WI38 (cell line): ENCODE results near the gene ARL13B.
"Not testable (repeated sequence)": the region's sequence is repeated elsewhere in the genome, so short reads cannot be mapped to it uniquely, and the experiment has no call there.

ENCODE experiments used
- H3K4me3 ChIP-seq: 2 replicates; pipeline ENCODE4 v1.5.1; 2011; ENCODE audit warnings: low read depth, mild to moderate bottlenecking, control low read depth, low read length
- TF ChIP-seq, protein P1 (sequence below): IDR thresholded peaks from 2 replicates; pipeline ENCODE4 v1.5.1; 2012; ENCODE audit warnings: low read depth, mild to moderate bottlenecking, control low read depth, low read length

ARL13B gene

DNA sequence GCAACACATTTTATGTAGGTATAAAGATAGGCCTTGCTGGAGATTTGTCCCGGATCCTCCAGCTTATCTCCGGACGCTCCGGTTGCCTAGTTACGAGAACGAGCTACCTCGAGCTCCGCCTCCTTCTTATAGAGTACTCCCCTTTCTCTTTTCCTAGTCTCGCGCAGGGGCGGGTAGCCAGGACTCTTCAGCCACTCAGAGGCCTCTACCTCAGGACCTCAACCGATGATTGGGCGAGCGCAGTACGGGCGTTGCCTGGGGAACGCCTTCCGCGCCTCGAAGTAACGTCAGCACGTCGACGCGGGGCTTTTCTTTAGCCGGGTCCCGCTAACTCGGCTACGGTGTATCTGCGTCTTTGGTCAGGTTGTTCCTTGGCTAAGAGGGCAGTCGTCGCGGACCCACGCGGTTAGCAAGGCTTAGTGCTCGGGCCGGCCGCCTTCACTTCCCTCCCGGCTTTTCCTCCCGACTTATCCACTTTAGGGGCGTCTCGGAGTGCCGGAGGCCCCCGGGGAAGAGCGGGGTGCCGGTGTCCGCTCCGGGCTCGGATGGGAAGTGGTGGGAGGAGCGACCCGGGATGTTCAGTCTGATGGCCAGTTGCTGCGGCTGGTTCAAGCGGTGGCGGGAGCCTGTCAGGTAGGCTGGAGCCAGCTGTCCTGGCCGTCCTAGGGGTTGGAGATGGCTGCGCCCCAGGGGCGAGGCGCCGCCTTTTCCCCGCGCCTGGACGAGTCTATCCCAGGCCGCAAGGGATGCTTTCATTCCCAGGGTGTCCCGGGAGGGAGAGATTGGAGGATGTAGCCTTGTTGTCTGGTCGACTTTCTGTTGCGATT is at the start of gene ARL13B:
TSS of gene ARL13B (plus strand) at position 306 of the 827 bp plus-strand sequence. CDS start at position 575, 269 bp downstream.
- H3K4me3 ChIP-seq: peak within 1 kb of the TSS; percentile 85
- TF ChIP-seq, protein P1, sequence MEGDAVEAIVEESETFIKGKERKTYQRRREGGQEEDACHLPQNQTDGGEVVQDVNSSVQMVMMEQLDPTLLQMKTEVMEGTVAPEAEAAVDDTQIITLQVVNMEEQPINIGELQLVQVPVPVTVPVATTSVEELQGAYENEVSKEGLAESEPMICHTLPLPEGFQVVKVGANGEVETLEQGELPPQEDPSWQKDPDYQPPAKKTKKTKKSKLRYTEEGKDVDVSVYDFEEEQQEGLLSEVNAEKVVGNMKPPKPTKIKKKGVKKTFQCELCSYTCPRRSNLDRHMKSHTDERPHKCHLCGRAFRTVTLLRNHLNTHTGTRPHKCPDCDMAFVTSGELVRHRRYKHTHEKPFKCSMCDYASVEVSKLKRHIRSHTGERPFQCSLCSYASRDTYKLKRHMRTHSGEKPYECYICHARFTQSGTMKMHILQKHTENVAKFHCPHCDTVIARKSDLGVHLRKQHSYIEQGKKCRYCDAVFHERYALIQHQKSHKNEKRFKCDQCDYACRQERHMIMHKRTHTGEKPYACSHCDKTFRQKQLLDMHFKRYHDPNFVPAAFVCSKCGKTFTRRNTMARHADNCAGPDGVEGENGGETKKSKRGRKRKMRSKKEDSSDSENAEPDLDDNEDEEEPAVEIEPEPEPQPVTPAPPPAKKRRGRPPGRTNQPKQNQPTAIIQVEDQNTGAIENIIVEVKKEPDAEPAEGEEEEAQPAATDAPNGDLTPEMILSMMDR: no peak

DNA sequence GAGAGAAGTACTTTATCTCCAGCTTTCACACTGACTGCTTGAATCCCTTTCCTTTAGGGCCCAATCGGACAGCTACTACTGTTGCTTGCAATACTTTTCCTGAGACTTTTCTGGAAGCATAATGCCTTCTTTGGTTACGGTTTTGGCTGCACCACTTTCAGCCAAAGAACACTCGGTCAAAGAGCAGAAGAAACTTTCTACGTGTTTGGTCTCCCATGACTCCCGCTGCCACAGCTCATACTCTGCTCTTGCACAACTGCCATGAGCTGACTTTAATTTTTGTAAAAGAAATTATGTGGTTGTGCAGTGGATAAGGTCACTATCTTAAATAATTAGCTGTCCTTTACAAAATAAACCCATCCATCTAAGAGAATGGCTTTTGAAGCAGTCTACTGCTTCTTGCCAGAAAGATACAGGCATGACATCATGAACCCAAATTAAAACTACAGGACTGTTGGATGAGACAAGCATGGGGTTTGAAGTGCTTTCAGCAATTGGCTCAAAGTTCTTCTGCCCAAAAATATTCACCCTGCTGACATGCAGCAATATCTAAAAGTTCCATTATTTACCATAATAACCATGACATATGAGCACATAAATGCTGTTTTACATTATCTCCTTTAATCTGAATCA is 48.2 kb upstream of the ARL13B start:
- no peak overlapping the region for H3K4me3 ChIP-seq
- TF ChIP-seq, protein P1: no peak

DNA sequence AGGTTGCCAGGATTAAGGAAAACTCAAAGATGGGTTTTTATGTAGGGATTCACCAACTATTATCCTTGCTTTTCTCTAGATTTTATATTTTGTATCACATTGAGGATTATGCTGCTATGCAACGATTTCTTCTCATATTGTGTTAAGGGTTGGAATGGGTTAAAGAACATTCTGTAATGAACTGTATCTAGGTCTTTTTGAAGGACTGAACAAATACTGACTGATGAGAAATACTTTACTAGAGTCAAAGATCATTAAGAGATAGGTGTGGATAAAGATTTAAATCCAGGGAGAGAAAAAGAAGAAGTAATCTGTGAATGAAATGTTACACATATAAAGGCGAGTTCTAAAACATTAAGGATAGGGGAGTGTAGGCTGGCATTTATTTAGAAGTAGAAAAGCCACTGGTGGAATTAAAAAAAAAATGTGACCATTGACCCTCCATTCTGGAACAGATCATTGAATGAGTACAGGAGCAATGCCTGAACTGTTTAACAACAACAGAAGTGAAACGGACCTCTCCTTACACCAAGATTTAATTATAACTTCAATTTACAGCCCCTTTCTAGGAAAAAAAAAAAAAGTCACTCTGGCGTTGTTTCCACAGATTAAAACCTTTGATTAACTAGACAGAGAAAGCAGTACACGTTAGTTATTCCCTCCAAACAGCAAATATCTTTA is 45.4 kb upstream of the ARL13B start:
- TF ChIP-seq, protein P1: no peak

DNA sequence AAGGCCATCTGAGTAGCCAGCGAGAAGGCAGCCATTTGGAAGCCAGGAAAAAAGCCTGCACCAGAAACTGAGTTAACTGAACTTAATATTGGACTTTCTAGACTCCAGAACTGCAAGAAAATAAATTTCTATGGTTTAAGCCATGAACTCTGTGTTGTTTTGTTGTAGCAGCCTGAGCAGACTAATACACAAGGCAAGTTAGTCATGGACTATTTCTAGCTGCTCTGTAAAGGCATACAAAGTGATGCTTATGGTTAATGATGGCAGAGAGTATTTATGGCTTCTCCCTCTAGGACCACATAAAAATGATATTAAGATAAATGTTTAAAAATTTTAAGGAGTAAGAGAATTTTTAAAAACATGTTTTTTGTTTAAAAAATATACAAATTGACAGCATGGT is 43.4 kb upstream of the ARL13B start:
- H3K4me3 ChIP-seq: no peak overlapping the region
- TF ChIP-seq, protein P1: no peak

More for the DNA sequence above, 45.4 kb upstream of the ARL13B start:
- no peak overlapping the region for H3K4me3 ChIP-seq

DNA sequence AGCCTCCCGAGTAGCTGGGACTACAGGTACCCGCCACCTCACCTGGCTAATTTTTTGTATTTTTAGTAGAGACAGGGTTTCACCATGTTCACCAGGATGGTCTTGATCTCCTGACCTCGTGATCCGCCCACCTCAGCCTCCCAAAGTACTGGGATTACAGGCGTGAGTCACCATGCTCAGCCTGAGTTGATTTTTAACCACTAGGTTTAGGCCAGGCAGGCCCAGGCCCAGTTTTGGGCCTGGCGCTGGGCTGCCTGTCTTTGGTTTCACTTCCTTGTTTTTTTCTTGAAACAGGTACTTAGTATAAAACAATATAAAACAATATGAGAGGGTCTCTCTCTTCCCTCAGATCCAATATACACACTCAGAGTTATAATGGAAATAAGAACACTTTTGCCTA is 42.5 kb upstream of the ARL13B start:
- not testable (repeated sequence) for H3K4me3 ChIP-seq

DNA sequence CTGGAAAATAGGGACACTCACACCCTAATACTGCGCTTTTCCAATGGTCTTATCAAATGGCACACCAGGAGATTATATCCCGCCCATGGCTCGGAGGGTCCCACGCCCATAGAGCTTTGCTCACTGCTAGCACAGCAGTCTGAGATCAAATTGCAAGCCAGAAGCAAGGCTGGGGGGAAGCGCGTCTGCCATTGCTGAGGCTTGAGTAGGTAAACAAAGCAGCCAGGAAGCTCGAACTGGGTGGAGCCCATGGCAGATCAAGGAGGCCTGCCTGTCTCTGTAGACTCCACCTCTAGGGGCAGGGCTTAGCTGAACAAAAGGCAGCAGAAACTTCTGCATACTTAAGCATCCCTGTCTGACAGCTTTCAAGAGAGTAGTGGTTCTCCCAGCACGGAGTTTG is 30.0 kb upstream of the ARL13B start:
- H3K4me3 ChIP-seq: not testable (repeated sequence)

DNA sequence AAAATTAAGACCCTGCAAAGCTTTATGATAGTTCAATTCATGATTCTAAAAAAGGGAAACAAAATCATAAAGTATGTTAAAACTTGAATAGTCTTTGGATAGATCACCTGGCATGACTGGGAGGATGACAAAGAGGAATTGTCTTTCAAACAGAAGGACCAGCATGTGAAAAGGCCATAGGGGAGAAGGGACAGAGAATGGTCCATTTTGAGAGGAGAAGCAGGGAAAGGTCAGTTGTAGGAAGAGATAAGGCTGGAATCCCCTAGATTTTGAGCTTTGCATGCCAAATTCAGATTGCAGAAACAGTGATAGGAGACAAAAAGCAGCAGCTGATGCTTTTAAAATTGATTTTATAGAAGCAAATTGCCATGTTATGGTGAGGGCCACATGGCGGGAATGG is 18.9 kb upstream of the ARL13B start:
- TF ChIP-seq, protein P1: no peak
- no peak overlapping the region for H3K4me3 ChIP-seq

DNA sequence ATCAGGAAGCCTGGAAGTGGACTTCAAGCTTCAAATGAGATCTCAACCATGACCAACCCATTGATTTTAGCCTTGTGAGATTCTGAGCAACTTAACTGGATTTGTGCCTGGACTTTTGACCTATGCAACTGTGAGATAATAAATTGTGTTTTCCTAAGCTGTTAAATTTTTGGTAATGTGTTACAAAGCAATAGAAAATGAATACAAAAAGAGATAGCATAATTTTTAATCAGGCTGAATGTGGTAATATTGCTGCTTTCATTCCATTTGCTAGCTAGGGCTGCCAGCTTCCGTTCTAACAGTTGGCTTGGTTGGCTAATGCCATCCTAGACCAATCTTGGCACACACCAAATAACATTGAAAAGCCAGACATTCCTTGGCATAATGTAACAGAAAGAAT is 18.5 kb upstream of the ARL13B start:
- no peak overlapping the region for H3K4me3 ChIP-seq
- TF ChIP-seq, protein P1: no peak
